A549 (cell line): Measurements from ENCODE around the gene EXOC3L2.

Experiments
- EHMT2 ChIP-seq: fragments of 200-600 bp; sonication (generic); IDR thresholded peaks from 2 replicates; pipeline ENCODE4 v1.6.1; 2016; ENCODE audit warnings: antibody characterized with exemption, low read depth, mild to moderate bottlenecking, moderate library complexity
- POLR2A ChIP-seq: IDR thresholded peaks from 2 replicates; pipeline ENCODE4 v1.6.1; 2012; ENCODE audit warnings: mild to moderate bottlenecking, low read length
- TF ChIP-seq, protein P1 (sequence below): fragments of >200 bp; sonication (Bioruptor Twin); formaldehyde crosslinking; IDR thresholded peaks from 3 replicates; pipeline ENCODE4 v1.5.1; 2016
- TF ChIP-seq, protein P2 (sequence below): fragments of 150-350 bp; IDR thresholded peaks from 2 replicates; pipeline ENCODE4 v1.6.1; 2014; ENCODE audit warnings: low read depth, mild to moderate bottlenecking, low read length
- TF ChIP-seq, protein P3 (sequence below): IDR thresholded peaks from 2 replicates; pipeline ENCODE4 v1.6.1; 2012

DNA sequence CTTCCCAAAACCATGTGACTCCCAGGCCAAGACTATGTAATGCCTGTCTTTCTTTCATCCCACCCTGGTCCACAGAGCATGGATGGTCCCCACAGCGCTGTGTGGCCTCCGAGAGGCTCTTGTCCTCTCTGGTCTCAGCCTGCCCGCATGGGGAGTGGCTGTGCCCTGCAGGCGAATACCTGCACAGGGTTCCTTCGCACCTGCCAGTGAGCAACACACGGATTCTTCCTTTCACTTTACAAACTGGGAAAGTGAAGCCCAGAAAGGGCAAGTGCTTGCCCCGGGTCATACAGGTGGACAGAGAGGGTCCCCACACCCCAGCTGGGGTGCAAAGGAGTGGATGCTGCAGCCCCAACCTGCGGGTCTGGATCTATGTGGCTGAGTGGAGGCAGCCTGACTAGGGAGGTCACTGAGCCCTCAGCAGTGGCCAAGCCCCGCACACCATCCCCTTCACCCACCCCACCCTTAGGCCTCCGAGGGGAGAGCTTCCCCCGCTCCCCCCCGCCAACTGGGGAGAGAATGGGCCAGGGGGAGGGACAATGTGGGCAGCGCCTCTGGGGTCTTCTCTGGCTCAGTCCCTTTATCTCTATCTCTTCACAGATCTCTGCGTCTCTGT, 5.1 kb upstream of the EXOC3L2 start:
- TF ChIP-seq, protein P1, sequence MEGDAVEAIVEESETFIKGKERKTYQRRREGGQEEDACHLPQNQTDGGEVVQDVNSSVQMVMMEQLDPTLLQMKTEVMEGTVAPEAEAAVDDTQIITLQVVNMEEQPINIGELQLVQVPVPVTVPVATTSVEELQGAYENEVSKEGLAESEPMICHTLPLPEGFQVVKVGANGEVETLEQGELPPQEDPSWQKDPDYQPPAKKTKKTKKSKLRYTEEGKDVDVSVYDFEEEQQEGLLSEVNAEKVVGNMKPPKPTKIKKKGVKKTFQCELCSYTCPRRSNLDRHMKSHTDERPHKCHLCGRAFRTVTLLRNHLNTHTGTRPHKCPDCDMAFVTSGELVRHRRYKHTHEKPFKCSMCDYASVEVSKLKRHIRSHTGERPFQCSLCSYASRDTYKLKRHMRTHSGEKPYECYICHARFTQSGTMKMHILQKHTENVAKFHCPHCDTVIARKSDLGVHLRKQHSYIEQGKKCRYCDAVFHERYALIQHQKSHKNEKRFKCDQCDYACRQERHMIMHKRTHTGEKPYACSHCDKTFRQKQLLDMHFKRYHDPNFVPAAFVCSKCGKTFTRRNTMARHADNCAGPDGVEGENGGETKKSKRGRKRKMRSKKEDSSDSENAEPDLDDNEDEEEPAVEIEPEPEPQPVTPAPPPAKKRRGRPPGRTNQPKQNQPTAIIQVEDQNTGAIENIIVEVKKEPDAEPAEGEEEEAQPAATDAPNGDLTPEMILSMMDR: no peak
- TF ChIP-seq, protein P2, sequence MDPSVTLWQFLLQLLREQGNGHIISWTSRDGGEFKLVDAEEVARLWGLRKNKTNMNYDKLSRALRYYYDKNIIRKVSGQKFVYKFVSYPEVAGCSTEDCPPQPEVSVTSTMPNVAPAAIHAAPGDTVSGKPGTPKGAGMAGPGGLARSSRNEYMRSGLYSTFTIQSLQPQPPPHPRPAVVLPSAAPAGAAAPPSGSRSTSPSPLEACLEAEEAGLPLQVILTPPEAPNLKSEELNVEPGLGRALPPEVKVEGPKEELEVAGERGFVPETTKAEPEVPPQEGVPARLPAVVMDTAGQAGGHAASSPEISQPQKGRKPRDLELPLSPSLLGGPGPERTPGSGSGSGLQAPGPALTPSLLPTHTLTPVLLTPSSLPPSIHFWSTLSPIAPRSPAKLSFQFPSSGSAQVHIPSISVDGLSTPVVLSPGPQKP: no peak
- TF ChIP-seq EHMT2: no peak
- TF ChIP-seq, protein P3, sequence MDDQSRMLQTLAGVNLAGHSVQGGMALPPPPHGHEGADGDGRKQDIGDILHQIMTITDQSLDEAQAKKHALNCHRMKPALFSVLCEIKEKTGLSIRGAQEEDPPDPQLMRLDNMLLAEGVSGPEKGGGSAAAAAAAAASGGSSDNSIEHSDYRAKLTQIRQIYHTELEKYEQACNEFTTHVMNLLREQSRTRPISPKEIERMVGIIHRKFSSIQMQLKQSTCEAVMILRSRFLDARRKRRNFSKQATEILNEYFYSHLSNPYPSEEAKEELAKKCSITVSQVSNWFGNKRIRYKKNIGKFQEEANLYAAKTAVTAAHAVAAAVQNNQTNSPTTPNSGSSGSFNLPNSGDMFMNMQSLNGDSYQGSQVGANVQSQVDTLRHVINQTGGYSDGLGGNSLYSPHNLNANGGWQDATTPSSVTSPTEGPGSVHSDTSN: no peak
- no peak for TF ChIP-seq POLR2A
